OCI-LY7 (cell line): ENCODE data around the gene CD70.

Experiments
- CTCF ChIP-seq: fragments of 200-600 bp; sonication (generic); conservative IDR thresholded peaks from 2 replicates; pipeline ENCODE4 v1.5.1; 2014; ENCODE audit warnings: mild to moderate bottlenecking, antibody characterized with exemption, low read length, moderate library complexity, mixed read lengths
- EZH2phosphoT487 ChIP-seq: fragments of 200-600 bp; sonication (generic); IDR thresholded peaks from 2 replicates; pipeline ENCODE4 v1.6.1; 2018; ENCODE audit warnings: low read depth, borderline replicate concordance, mild to moderate bottlenecking, mixed run types, antibody characterized with exemption, low read length, moderate library complexity, mixed read lengths

- TF ChIP-seq CTCF = no peak
- no peak for TF ChIP-seq EZH2phosphoT487
Measured at GRCh38 chr19:6608940-6609339, 18.0 kb upstream of the CD70 start.
